ENCODE results near the gene RMDN3. TPM values are rescaled to one million over a fixed set of nuclear protein-coding genes. Genes with fewer than 3 reads are reported as not detected.

The RMDN3 gene
- total and polyA plus RNA-seq, 9 of the 15 experiments (the other 6 are each of a cell fraction or from before 2014, with no cell fraction given), result 8.1 to 38.2 (median 25.9) TPM

- peak; percentile 70 for TF ChIP-seq FIP1L1 (IDR thresholded peaks at IDR 0.05; ENCODE audit: low read depth, low read length, poor library complexity, severe bottlenecking)
- TF ChIP-seq RCOR1 (IDR thresholded peaks at IDR 0.05; ENCODE audit: borderline replicate concordance in 1 of 2, low read depth in 2 of 2, low read length in 2 of 2), result no peak
- TF ChIP-seq SMAD3 (CRISPR knock-in tag; conservative IDR thresholded peaks at IDR 0.05), result no peak
- no peak for TF ChIP-seq NFATC3 (IDR thresholded peaks at IDR 0.05)
- TF ChIP-seq ATF2 (CRISPR knock-in tag; IDR thresholded peaks at IDR 0.05), result no peak
- TF ChIP-seq GTF3C2 (IDR thresholded peaks at IDR 0.05; ENCODE audit: borderline replicate concordance, extremely low read depth, insufficient read length), result no peak
- TF ChIP-seq ETV6 (IDR thresholded peaks at IDR 0.05; ENCODE audit: borderline replicate concordance in 1 of 2, low read depth in 2 of 2, low read length in 1 of 2), result no peak
- TF ChIP-seq ETV6 (CRISPR knock-in tag; IDR thresholded peaks at IDR 0.05; ENCODE audit: borderline replicate concordance), result no peak
- TF ChIP-seq BDP1 (IDR thresholded peaks at IDR 0.05; ENCODE audit: insufficient read depth, insufficient read length), result no peak
- no peak for TF ChIP-seq ZBTB34 (CRISPR knock-in tag; IDR thresholded peaks at IDR 0.05)
- TF ChIP-seq HMG20A (CRISPR knock-in tag; conservative IDR thresholded peaks at IDR 0.05), result no peak
- no peak for TF ChIP-seq GTF2E2 (tag; IDR thresholded peaks at IDR 0.05)
- no peak for TF ChIP-seq ZNF280A (IDR thresholded peaks at IDR 0.05; ENCODE audit: low read depth, partially characterized antibody)
- no peak for TF ChIP-seq SMARCB1 (IDR thresholded peaks at IDR 0.05; ENCODE audit: insufficient read length, low read depth)
- no peak for TF ChIP-seq CBX2 (IDR thresholded peaks at IDR 0.05; ENCODE audit: insufficient read depth, low read length, poor library complexity, severe bottlenecking)
- TF ChIP-seq SNRNP70 (optimal IDR thresholded peaks at IDR 0.05; ENCODE audit: low read depth, low read length), result no peak
- no peak for TF ChIP-seq ZNF780A (CRISPR knock-in tag; IDR thresholded peaks at IDR 0.05)
- TF ChIP-seq NEUROD1 (IDR thresholded peaks at IDR 0.05; ENCODE audit: borderline replicate concordance, low read depth, low read length, partially characterized antibody), result peak; percentile 33
- peak; percentile 52; the same call in 1 of the 2 replicates for TF ChIP-seq MXI1 (IDR thresholded peaks at IDR 0.05; ENCODE audit: low read depth, low read length)
- TF ChIP-seq TCF3 (CRISPR knock-in tag; IDR thresholded peaks at IDR 0.05), result peak; percentile 1; the same call in 1 of the 2 replicates
- TF ChIP-seq TFAM (CRISPR knock-in tag; conservative IDR thresholded peaks at IDR 0.05), result no peak
Observed at GRCh38 chr15:40694688-40695468, 60.2 kb downstream of the RMDN3 start, which contains the start of gene RAD51 (continued).

Measured in K562 (cell line).